ENCODE data around the gene NEDD4L.
A peak's percentile ranks its signal among the peaks of the same experiment; 100 is the strongest.

NEDD4L gene

GRCh38 chr18:58363767-58364540 is 319.9 kb downstream of the NEDD4L start:
- no peaks in the 10 kb centered on the region for H3K9me3 Mint-ChIP-seq
- TF ChIP-seq CTCF (IDR thresholded peaks at IDR 0.05): no peak
- H3K36me3 Mint-ChIP-seq (ENCODE audit: low read depth): peaks cover 44% of the 10 kb centered on the region
- no peak overlapping the region for H3K4me3 Mint-ChIP-seq
- peaks cover 23% of the 10 kb centered on the region for H3K4me1 Mint-ChIP-seq
- no peak for DNase-seq
- H3K27ac Mint-ChIP-seq: no peak overlapping the region
- no peaks in the 10 kb centered on the region for H3K27me3 Mint-ChIP-seq (ENCODE audit: low read depth, poor library complexity)

- Mint-ChIP-seq H3K27ac (no peak overlapping the region), H3K27me3 (ENCODE audit: low read depth, poor library complexity) (no peaks in the 10 kb centered on the region), H3K9me3 (no peaks in the 10 kb centered on the region), H3K4me1 (peaks cover 31% of the 10 kb centered on the region), H3K4me3 (no peak overlapping the region), H3K36me3 (ENCODE audit: low read depth) (peaks cover 49% of the 10 kb centered on the region)
- no peak for DNase-seq
- no peak for TF ChIP-seq CTCF (IDR thresholded peaks at IDR 0.05)
Measured at GRCh38 chr18:58364876-58365528, 321.0 kb downstream of the NEDD4L start.

GRCh38 chr18:58367425-58368140 is 323.6 kb downstream of the NEDD4L start:
- Mint-ChIP-seq H3K27me3 (ENCODE audit: low read depth, poor library complexity) (no peaks in the 10 kb centered on the region), H3K27ac (no peak overlapping the region), H3K36me3 (ENCODE audit: low read depth) (peaks cover 68% of the 10 kb centered on the region), H3K4me1 (peaks cover 32% of the 10 kb centered on the region), H3K9me3 (no peaks in the 10 kb centered on the region), H3K4me3 (no peak overlapping the region)
- DNase-seq: no peak
- TF ChIP-seq CTCF (IDR thresholded peaks at IDR 0.05): no peak

- Mint-ChIP-seq H3K27ac (peak overlapping the region; percentile 73), H3K4me1 (peaks cover 46% of the 10 kb centered on the region)
Measured at GRCh38 chr18:58369616-58370015, 325.6 kb downstream of the NEDD4L start.

GRCh38 chr18:58370038-58370580 is 326.1 kb downstream of the NEDD4L start:
- DNase-seq: no peak
- no peaks in the 10 kb centered on the region for H3K9me3 Mint-ChIP-seq
- no peak overlapping the region for H3K4me3 Mint-ChIP-seq
- TF ChIP-seq CTCF (IDR thresholded peaks at IDR 0.05): no peak
- H3K4me1 Mint-ChIP-seq: peaks cover 51% of the 10 kb centered on the region
- H3K27ac Mint-ChIP-seq: peak overlapping the region; percentile 73
- no peaks in the 10 kb centered on the region for H3K27me3 Mint-ChIP-seq (ENCODE audit: low read depth, poor library complexity)
- peaks cover 74% of the 10 kb centered on the region for H3K36me3 Mint-ChIP-seq (ENCODE audit: low read depth)

More at GRCh38 chr18:58369616-58370015, 325.6 kb downstream of the NEDD4L start:
- Mint-ChIP-seq H3K27me3 (ENCODE audit: low read depth, poor library complexity) (no peaks in the 10 kb centered on the region), H3K9me3 (no peaks in the 10 kb centered on the region), H3K4me3 (no peak overlapping the region), H3K36me3 (ENCODE audit: low read depth) (peaks cover 74% of the 10 kb centered on the region)
- TF ChIP-seq CTCF (IDR thresholded peaks at IDR 0.05): no peak
- DNase-seq: no peak

Measured in nephron progenitor cell (in vitro differentiated cells).